Smooth muscle cell (in vitro differentiated cells): ENCODE results near the gene RBM44. TPM values are rescaled to one million over a fixed set of nuclear protein-coding genes. Genes with fewer than 3 reads are reported as not detected.
A peak's percentile ranks its signal among the peaks of the same experiment; 100 is the strongest.

ENCODE experiments used
- DNase-seq: peaks from one replicate; lab custom pipeline; 2025; ENCODE audit not compliant: unreplicated experiment; lab: John Stamatoyannopoulos, UW
- H2AFZ ChIP-seq: fragments of 200-600 bp; sonication (generic); 2 replicates; pipeline ENCODE4 v1.6.0; 2016; ENCODE audit warnings: antibody characterized with exemption, low read depth, mild to moderate bottlenecking
- H3F3A ChIP-seq: fragments of 200-600 bp; sonication (generic); 2 replicates; pipeline ENCODE4 v1.6.0; 2017; ENCODE audit warnings: antibody characterized with exemption, low read depth
- H3K27ac ChIP-seq: fragments of 200-600 bp; sonication (generic); 2 replicates; pipeline ENCODE4 v1.5.1; 2016; ENCODE audit warnings: low read depth, mild to moderate bottlenecking
- H3K27me3 ChIP-seq: fragments of 200-600 bp; sonication (generic); 2 replicates; pipeline ENCODE4 v1.6.1; 2016; ENCODE audit warnings: low read depth, mild to moderate bottlenecking
- H3K36me3 ChIP-seq: fragments of 200-600 bp; sonication (generic); 2 replicates; pipeline ENCODE4 v1.5.1; 2016; ENCODE audit warnings: low read depth
- H3K4me1 ChIP-seq: fragments of 200-600 bp; sonication (generic); 2 replicates; pipeline ENCODE4 v1.5.1; 2016; ENCODE audit warnings: low read depth
- H3K4me2 ChIP-seq: fragments of 200-600 bp; sonication (generic); 2 replicates; pipeline ENCODE4 v1.6.0; 2016; ENCODE audit warnings: mild to moderate bottlenecking
- H3K4me3 ChIP-seq: fragments of 200-600 bp; sonication (generic); 2 replicates; pipeline ENCODE4 v1.5.1; 2016; ENCODE audit warnings: mild to moderate bottlenecking
- H3K79me2 ChIP-seq: fragments of 200-600 bp; sonication (generic); 2 replicates; pipeline ENCODE4 v1.6.0; 2016; ENCODE audit warnings: low read depth, mild to moderate bottlenecking
- H3K9ac ChIP-seq: fragments of 200-600 bp; sonication (generic); 2 replicates; pipeline ENCODE4 v1.6.0; 2016; ENCODE audit warnings: low read depth
- H3K9me3 ChIP-seq: fragments of 200-600 bp; sonication (generic); replicated peaks from 2 replicates; pipeline ENCODE4 v1.5.1; 2016; ENCODE audit warnings: low read depth
- H4K20me1 ChIP-seq: fragments of 200-600 bp; sonication (generic); 2 replicates; pipeline ENCODE4 v1.6.0; 2016; ENCODE audit warnings: low read depth
- CTCF ChIP-seq: fragments of 200-600 bp; sonication (generic); IDR thresholded peaks from 2 replicates; pipeline ENCODE4 v1.5.1; 2017; ENCODE audit warnings: borderline replicate concordance, mild to moderate bottlenecking, antibody characterized with exemption; ENCODE audit not compliant: insufficient read depth, poor library complexity, severe bottlenecking
- WGBS: methylation state at CpG from one replicate; pipeline ENCODE4 v1.1.7; 2016; ENCODE audit warnings: low lambda C conversion rate; 5-methylcytosine and 5-hydroxymethylcytosine counted together
- polyA plus RNA-seq: library from polyadenylated mRNA; unstranded; fragments of >200 nt; fragmentation: Nextera tagmentation; extraction: Ambion mirVana; gene quantifications from 2 replicates; pipeline ENCODE4 v1.2.1, GENCODE V29; 2016
- total RNA-seq: library from RNA; depleted of rRNA; stranded (reverse); fragments of >200 nt; gene quantifications from 2 replicates; pipeline ENCODE4 v1.2.3, GENCODE V29; 2014

Gene RBM44
- total and polyA plus RNA-seq, 2 experiments from 2014 or later = 0.15 to 1.2 TPM

DNA sequence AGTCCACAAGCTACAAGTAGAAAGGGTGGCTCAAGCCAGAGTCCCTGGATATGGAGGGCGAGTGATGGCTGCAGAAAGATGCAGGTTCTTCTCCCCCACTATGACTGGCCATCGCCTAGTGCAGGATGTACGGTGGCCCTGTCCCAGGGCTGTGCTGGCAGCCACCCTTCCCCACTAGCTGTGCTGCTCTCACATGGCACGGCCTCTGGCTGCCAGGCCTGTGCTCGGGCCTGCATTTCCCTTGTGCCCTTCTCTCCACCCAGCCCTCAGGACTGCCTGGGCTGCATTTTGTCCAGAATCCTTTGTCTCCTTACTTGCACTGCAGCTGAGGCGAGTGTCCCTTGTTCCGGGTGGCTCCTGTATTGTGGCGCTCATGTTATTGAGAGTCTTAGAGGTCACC is 59.2 kb downstream of the RBM44 start:
- Histone ChIP-seq H3K4me3 (no peak overlapping the region), H3K27ac (no peak overlapping the region), H3K36me3 (no peaks in the 10 kb centered on the region), H4K20me1 (no peaks in the 10 kb centered on the region), H3K4me1 (peaks cover 8% of the 10 kb centered on the region), H3K79me2 (no peaks in the 10 kb centered on the region), H3K9ac (no peak overlapping the region), H3F3A (peaks cover 14% of the 10 kb centered on the region), H3K9me3 (no peaks in the 10 kb centered on the region), H3K4me2 (no peak overlapping the region), H3K27me3 (peaks cover 12% of the 10 kb centered on the region), H2AFZ (no peak overlapping the region)
- no peak for TF ChIP-seq CTCF
- WGBS = 80% methylated on average over 8 of the region's 8 CpGs
- no peak for DNase-seq

DNA sequence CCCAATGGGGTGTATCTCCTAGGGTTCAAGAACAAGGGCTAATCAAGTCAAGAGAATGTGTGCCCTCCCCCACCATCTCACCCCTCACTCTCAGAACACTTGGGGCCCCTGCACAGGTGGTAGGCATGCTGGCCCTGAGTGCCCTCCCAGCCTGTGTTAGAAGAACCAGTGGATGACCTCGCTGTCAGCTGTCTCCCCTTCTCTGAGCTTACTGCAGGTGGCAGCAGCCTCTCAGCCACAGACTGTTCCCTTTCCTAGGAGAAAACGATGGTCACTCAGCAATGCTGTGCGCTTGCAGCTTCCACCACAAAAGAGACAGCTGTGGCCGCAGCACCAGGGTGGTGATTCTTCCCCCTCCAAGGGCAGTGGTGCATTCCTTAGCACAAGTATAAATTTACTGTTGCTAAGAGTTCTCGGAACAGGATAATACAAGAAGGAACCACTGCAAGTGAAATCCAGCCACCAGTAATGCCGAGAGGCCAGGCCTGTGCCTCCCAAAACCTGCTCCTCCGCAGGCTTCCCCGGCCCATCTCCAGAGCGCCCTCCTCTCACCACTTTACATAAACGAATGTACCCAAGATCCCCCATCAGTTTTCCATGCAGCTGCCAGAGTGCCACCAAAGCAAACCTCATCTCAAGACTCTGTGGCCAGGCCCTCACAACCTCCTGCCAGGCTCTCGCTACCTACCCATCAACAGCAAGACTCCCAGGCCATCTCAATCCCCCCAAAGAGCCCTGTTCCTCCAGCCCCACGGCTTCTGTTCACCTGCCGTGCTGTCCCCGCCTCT is 59.9 kb downstream of the RBM44 start:
- Histone ChIP-seq H3K9me3 (no peaks in the 10 kb centered on the region), H3K36me3 (no peaks in the 10 kb centered on the region), H3K79me2 (no peaks in the 10 kb centered on the region), H4K20me1 (no peaks in the 10 kb centered on the region), H3K4me3 (peak overlapping the region; percentile 63), H2AFZ (no peak overlapping the region), H3K9ac (no peak overlapping the region), H3F3A (peaks cover 14% of the 10 kb centered on the region), H3K4me1 (peaks cover 8% of the 10 kb centered on the region), H3K27me3 (peaks cover 12% of the 10 kb centered on the region), H3K4me2 (peak overlapping the region; percentile 83), H3K27ac (no peak overlapping the region)
- peak; percentile 77 for TF ChIP-seq CTCF
- 47% methylated on average over 14 of the region's 14 CpGs for WGBS
- no peak for DNase-seq

DNA sequence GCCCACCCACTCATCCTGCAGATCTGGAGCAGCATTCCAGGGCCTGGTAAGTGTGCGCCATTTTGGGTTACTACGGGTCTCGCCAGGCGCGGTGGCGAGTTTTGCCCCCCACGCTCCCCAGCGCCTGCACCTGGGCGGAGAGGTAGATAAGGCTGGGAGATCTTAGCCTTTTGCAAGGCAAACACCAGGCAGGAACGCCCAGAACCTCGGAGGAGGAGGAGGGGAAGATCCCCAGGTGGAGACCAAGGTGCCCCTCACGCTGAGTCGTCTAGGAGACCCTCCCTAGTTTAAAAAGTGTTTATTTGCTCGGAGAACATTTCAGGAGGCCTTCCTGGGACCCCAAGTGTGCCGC is 60.5 kb downstream of the RBM44 start:
- DNase-seq = no peak
- Histone ChIP-seq H3K79me2 (no peaks in the 10 kb centered on the region), H3K4me1 (peaks cover 8% of the 10 kb centered on the region), H2AFZ (no peak overlapping the region), H4K20me1 (no peaks in the 10 kb centered on the region), H3K9me3 (no peaks in the 10 kb centered on the region), H3K4me3 (peak overlapping the region; percentile 63), H3F3A (peaks cover 14% of the 10 kb centered on the region), H3K27me3 (peaks cover 8% of the 10 kb centered on the region), H3K9ac (no peak overlapping the region), H3K36me3 (no peaks in the 10 kb centered on the region), H3K4me2 (peak overlapping the region; percentile 83), H3K27ac (no peak overlapping the region)
- WGBS = 63% methylated on average over 14 of the region's 15 CpGs
- no peak for TF ChIP-seq CTCF
